Nucleus accumbens (tissue), 56 donors: Measurements from ENCODE around the gene POLR3E.

ENCODE experiments used
- DNase-seq, 56 donors: peaks; one replicate each; lab custom pipeline; 2025; lab: John Stamatoyannopoulos, UW

Gene POLR3E

GRCh38 chr16:22380529-22380928 lies 83.3 kb downstream of the POLR3E start:
- no peak for DNase-seq

GRCh38 chr16:22381392-22381791 lies 84.2 kb downstream of the POLR3E start:
- DNase-seq, result no peak

- DNase-seq, result no peak
Measured at GRCh38 chr16:22383827-22384226, 86.6 kb downstream of the POLR3E start.
